Amniotic epithelial cell (primary cell): ENCODE results near the gene ANKS3.

Experiments
- DNase-seq: peaks from one replicate; pipeline ENCODE4 v3.0.0-alpha.2; 2010; ENCODE audit warnings: low read depth

ANKS3 gene

GRCh38 chr16:4648917-4649316, 85.2 kb downstream of the ANKS3 start:
- DNase-seq = no peak

- DNase-seq = no peak
Measured at GRCh38 chr16:4647644-4647980, 86.5 kb downstream of the ANKS3 start.

DNA sequence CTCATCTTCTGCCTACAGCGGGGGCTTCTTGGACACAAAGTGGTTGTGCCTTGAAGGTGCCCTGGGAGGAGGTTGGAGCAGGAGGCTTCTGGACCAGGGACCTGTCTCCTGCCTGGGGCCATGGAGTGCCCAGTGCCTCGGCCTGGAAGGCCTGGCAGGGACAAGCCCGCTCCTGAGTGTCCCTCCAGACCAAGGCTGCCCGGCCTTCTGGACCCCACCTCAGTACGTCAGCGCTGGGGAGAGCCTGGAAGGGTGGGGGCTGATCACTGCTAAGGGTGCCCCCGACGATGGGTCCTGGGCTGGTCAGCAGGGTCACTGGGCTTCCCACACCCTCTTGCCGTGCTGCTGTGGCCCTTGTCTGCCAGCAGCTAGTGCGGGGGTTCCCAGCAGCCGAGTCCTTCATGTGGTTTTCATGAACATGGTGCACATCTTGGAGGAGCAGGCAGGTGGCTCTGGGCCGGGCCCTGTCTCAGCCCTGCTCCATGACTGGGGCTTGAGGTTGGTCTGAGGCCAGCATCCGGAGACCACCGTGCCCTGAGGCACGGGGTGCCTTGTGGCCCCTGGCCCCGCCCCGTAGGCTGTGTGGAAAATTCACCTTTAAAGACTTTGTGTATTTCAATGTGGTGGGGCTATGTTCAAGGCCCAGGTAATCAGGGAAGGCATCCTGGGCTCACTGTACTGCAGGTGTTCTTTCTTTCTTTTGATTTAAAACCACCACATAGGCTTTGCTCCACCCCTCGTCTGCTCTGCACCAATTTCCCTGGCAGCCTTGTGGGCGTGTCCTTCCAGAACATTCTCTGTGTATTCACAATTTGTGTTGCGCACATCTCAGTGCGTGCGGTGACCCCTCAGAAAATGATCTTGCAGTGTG, 87.1 kb downstream of the ANKS3 start:
- no peak for DNase-seq
